Adrenal gland (tissue), 12 donors: Measurements from ENCODE around the gene SAMD11. TPM values are rescaled to one million over a fixed set of nuclear protein-coding genes. Genes with fewer than 3 reads are reported as not detected.

Experiments used
- DNase-seq, 7 donors: peaks; one replicate each; pipeline ENCODE4 v3.0.0-alpha.2; 2019 to 2020
- H3K27ac ChIP-seq, 5 donors: fragments of 200-600 bp; sonication (generic) in 4 of 5; 1 replicate in 3 of 5; 2 replicates in 2 of 5; pipeline versions ENCODE4 v1.5.1 to v1.8.0; 2016 to 2020; ENCODE audit warnings: mild to moderate bottlenecking in 1 of 5
- H3K27me3 ChIP-seq: fragments of 200-600 bp; 2 replicates; pipeline ENCODE4 v1.8.0; 2021
- H3K36me3 ChIP-seq, 2 donors: fragments of 200-600 bp; replicated peaks in 1 of 2; 1 replicate in 1 of 2; 2 replicates in 1 of 2; pipeline versions ENCODE4 v1.5.1 to v1.8.0; 2018 to 2022
- H3K4me1 ChIP-seq, 2 donors: fragments of 200-600 bp; replicated peaks in 1 of 2; 1 replicate in 1 of 2; 2 replicates in 1 of 2; pipeline versions ENCODE4 v1.5.1 to v1.8.0; 2018 to 2021
- H3K4me3 ChIP-seq, 4 donors: fragments of 200-600 bp; sonication (generic) in 3 of 4; one replicate each; pipeline ENCODE4 v1.5.1; 2016 to 2018
- H3K9me3 ChIP-seq, 3 donors: fragments of 200-600 bp; sonication (generic) in 1 of 3; replicated peaks in 1 of 3; 1 replicate in 2 of 3; 2 replicates in 1 of 3; pipeline versions ENCODE4 v1.5.1 to v1.8.0; 2016 to 2021
- CTCF ChIP-seq, 6 experiments: fragments of 450-650 bp in 4 of 6; fragments of 200-600 bp in 2 of 6; sonication (generic) in 1 of 6; IDR thresholded peaks; 1 replicate in 5 of 6; 2 replicates in 1 of 6; pipeline versions ENCODE4 v1.5.1 to v1.8.0; 2016 to 2021; ENCODE audit warnings: antibody characterized with exemption in 6 of 6, mild to moderate bottlenecking in 2 of 6, moderate library complexity in 1 of 6
- POLR2A ChIP-seq, 2 donors: fragments of 450-650 bp; IDR thresholded peaks; one replicate each; pipeline ENCODE4 v1.6.1; 2017; ENCODE audit warnings: antibody characterized with exemption in 2 of 2, mild to moderate bottlenecking in 2 of 2, moderate library complexity in 1 of 2
- WGBS, 4 donors: extraction: QIAGEN DNeasy Blood & Tissue Kit in 2 of 4; methylation state at CpG; one replicate each; pipeline versions ENCODE4 v1.1.5 to v1.1.7; 2013 to 2017; 5-methylcytosine and 5-hydroxymethylcytosine counted together
- intact Hi-C, 2 donors: fragments of 100-400 bp; cut with DNase I; formaldehyde crosslinking; loops; one replicate each; pipeline versions ENCODE4 v1.14.1 to v1.15.0; 2022 to 2023
- polyA plus RNA-seq, 3 donors: library from polyadenylated mRNA; stranded (reverse); fragments of 200-250 nt in 2 of 3; fragments of 350-450 nt in 1 of 3; fragmentation: Illumina TruSeq in 1 of 3; extraction: RNeasy Lipid Tissue Mini Kit (QIAGEN cat#74804) in 1 of 3; gene quantifications; one replicate each; pipeline ENCODE4 v1.2.3, GENCODE V29; 2013 to 2014
- total RNA-seq, 9 donors: library from RNA; depleted of rRNA in 4 of 9; stranded (reverse); fragments of >200 nt in 4 of 9; fragments of 120-200 nt in 1 of 9; fragmentation: NEBNext Ultra II Directional in 1 of 9; extraction: Animal tissue kit (Norgen Biotek cat#: 25700) in 1 of 9; gene quantifications; one replicate each; pipeline versions ENCODE4 v1.1.0 to v1.2.4, GENCODE V29; 2013 to 2023
- donor health status: healthy with polysubstance abuse.
- donor health status: Bipolar disorder and iron deficiency.
- donor health status: DM: yes; HTN: yes; CAD: no.
- donor health status: DM: no; HTN: no; CAD: no.
- donor health status: DM: no; HTN: no; CAD: no.
- donor health status: DM: yes; HTN: yes; CAD: no.

Gene SAMD11
- total and polyA plus RNA-seq, 12 donors = 1.8 to 96.6 (median 16.7) TPM

- Histone ChIP-seq H3K27me3 (peaks cover 48% of the 10 kb centered on the region), H3K4me1 (no peaks in the 10 kb centered on the region), H3K9me3 (no peaks in the 10 kb centered on the region), H3K27ac (no peak overlapping the region), H3K4me3 (no peak overlapping the region), H3K36me3 (no peaks in the 10 kb centered on the region)
- intact Hi-C loops = loop anchor here in 1 of 2 donors (10.0 kb wide), 1 partner anchor 73 kb away; no protein-coding TSS in a partner anchor
- WGBS, 4 donors = 85 to 91% (median 88%) methylated on average over 14 to 44 of the region's 44 CpGs
- DNase-seq = no peak
- no peak for TF ChIP-seq POLR2A (IDR thresholded peaks at IDR 0.05)
- no peak for TF ChIP-seq CTCF (IDR thresholded peaks at IDR 0.05)
Observed at GRCh38 chr1:978069-978834, 54.5 kb downstream of the SAMD11 start.

GRCh38 chr1:978835-979743 lies 55.4 kb downstream of the SAMD11 start:
- Histone ChIP-seq H3K27ac (no peak overlapping the region), H3K4me3 (no peak overlapping the region), H3K27me3 (peaks cover 40% of the 10 kb centered on the region), H3K9me3 (no peaks in the 10 kb centered on the region), H3K36me3 (no peaks in the 10 kb centered on the region), H3K4me1 (no peaks in the 10 kb centered on the region)
- no peak for DNase-seq
- TF ChIP-seq POLR2A (IDR thresholded peaks at IDR 0.05) = no peak
- TF ChIP-seq CTCF (IDR thresholded peaks at IDR 0.05) = no peak
- intact Hi-C loops = loop anchor here in 1 of 2 donors (10.0 kb wide), 1 partner anchor 74 kb away; no protein-coding TSS in a partner anchor
- 82 to 87% (median 86%) methylated on average over 27 to 60 of the region's 60 CpGs for WGBS, 4 donors

GRCh38 chr1:979744-980072 lies 56.0 kb downstream of the SAMD11 start:
- intact Hi-C loops = loop anchor here (10.0 kb wide), 2 partner anchors 75 to 315 kb away; no protein-coding TSS in a partner anchor
- Histone ChIP-seq H3K4me3 (no peak overlapping the region), H3K4me1 (no peaks in the 10 kb centered on the region), H3K27ac (no peak overlapping the region), H3K36me3 (no peaks in the 10 kb centered on the region), H3K27me3 (peaks cover 36% of the 10 kb centered on the region), H3K9me3 (no peaks in the 10 kb centered on the region)
- TF ChIP-seq POLR2A (IDR thresholded peaks at IDR 0.05) (no peak), CTCF (IDR thresholded peaks at IDR 0.05) (no peak)
- 81 to 96% (median 91%) methylated on average over 5 to 9 of the region's 9 CpGs for WGBS, 4 donors
- DNase-seq = no peak

- 82 to 86% (median 83%) methylated on average over 7 to 13 of the region's 13 CpGs; no CpG with 5 or more reads in 1 of the 4 donors for WGBS, 4 donors
- H3K4me3 ChIP-seq = no peak overlapping the region
- intact Hi-C loops = loop anchor here in 1 of 2 donors (10.0 kb wide), 1 partner anchor 315 kb away; no protein-coding TSS in a partner anchor
- no peaks in the 10 kb centered on the region for H3K36me3 ChIP-seq
- TF ChIP-seq POLR2A (IDR thresholded peaks at IDR 0.05) = no peak
- TF ChIP-seq CTCF (IDR thresholded peaks at IDR 0.05) = no peak
- H3K9me3 ChIP-seq = no peaks in the 10 kb centered on the region
- no peaks in the 10 kb centered on the region for H3K4me1 ChIP-seq
- H3K27me3 ChIP-seq = peaks cover 37% of the 10 kb centered on the region
- H3K27ac ChIP-seq = no peak overlapping the region
- DNase-seq = no peak
Observed at GRCh38 chr1:980137-980571, 56.4 kb downstream of the SAMD11 start.
